HG03520 (cell line): Measurements from ENCODE around the gene REM2.
"Not testable (repeated sequence)": the region's sequence is repeated elsewhere in the genome, so short reads cannot be mapped to it uniquely, and the experiment has no call there.

Experiments
- ATAC-seq: cut with Tn5 transposase; IDR thresholded peaks from one replicate; pipeline ENCODE4 v1.9.1; 2021; ENCODE audit warnings: mild to moderate bottlenecking, moderate library complexity; ENCODE audit not compliant: unreplicated experiment

REM2 gene

GRCh38 chr14:22893706-22894105 is 10.7 kb downstream of the REM2 start:
- no peak for ATAC-seq

DNA sequence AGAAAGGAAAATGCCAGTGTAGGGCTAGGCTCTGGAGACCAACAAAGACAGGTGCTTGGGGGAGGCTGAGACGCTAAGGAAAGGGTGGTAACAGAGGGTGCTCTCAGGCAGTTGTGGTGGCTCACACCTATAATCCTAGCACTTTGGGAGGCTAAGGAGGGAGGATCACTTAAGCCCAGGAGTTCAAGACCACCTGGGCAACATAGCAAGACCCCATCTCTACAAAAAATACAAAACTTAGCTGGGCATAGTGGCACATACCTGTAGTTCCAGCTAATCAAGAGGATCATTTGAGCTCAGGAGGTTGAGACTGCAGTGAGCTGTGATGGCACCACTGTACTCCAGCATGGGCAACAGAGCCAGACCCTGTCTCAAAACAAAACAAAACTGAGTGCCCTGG is 12.4 kb downstream of the REM2 start:
- ATAC-seq, result no peak

GRCh38 chr14:22896356-22896755 is 13.3 kb downstream of the REM2 start:
- no peak for ATAC-seq

- no peak for ATAC-seq
Measured at GRCh38 chr14:22896760-22897159, 13.7 kb downstream of the REM2 start.

GRCh38 chr14:22897357-22897756 is 14.3 kb downstream of the REM2 start:
- no peak for ATAC-seq

DNA sequence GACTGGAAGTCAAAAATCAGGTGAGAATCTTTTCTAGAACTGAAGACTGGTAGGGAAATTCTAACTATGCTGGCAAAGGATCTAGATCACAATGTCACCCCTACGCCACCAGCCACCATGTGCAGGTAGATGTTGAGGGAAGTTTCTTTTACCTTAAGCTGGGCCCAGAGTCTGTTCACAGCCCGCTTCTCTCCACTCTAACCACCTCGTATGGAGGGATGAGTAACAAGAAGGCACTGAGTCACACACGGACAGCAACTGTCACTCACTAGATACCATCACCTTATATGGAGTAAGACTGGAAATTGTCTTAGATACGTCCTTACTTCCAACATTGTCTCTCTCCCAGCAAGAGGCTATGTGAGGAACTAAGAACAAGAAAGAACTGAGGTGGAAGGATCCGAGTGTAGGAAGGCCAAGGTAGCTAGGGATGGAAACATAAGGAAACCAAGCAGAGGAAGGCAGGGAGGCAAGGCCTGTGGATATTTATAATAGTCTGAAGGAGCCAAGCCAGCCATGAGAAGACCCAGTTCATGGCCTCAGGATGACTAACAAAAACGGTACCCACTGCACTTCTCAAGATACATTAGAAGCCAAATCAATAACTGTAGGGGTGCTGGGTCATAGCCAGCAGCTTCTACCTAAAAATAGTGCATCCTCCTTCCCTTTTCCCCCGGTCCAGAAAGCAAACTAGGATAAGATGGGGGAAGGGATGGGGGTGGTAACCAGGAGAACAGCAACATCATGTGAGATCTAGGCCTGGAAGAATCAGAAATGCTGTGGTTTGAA is 15.5 kb downstream of the REM2 start:
- no peak for ATAC-seq

GRCh38 chr14:22900081-22900799 is 17.2 kb downstream of the REM2 start:
- no peak for ATAC-seq

- ATAC-seq, result no peak
Measured at GRCh38 chr14:22901799-22902198, 18.8 kb downstream of the REM2 start.

- ATAC-seq, result no peak
Measured at GRCh38 chr14:22903742-22904087, 20.7 kb downstream of the REM2 start.

DNA sequence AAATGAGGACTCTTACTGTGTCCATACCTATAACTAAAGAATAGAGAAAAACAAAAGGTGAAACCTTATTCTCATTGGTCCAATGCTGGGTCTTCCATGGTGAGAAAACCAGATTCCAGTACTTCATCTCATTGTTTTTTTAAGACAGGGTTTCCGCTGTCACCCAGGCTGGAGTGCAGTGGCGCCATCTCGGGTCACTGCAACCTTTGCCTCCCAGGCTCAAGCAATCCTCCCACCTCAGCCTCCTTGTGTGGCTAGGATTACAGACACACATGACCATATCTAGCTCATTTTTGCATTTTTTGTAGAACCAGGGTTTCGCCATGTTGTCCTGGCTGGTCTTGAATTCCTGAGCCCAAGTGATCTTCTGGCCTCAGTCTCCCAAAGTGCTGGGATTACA is 22.6 kb downstream of the REM2 start:
- ATAC-seq, result no peak

GRCh38 chr14:22906073-22906472 is 23.1 kb downstream of the REM2 start:
- ATAC-seq, result no peak

DNA sequence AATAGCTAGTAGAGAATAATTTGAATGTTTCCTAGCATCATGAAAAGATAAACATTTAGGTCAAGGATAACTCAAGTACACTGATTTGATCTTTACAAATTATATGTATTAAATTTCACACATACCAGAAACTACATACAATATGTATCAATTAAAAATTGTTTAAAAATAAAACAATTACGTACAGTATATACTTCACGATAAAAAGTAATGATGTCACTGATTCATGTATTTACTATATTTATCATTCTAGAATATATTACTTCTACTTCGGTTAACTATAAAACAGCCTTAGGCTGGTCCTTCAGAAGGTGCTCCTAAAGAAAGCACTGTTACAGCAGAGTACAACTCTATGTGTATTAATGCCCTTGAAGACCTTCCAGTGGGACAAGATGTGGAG is 24.4 kb downstream of the REM2 start:
- no peak for ATAC-seq

DNA sequence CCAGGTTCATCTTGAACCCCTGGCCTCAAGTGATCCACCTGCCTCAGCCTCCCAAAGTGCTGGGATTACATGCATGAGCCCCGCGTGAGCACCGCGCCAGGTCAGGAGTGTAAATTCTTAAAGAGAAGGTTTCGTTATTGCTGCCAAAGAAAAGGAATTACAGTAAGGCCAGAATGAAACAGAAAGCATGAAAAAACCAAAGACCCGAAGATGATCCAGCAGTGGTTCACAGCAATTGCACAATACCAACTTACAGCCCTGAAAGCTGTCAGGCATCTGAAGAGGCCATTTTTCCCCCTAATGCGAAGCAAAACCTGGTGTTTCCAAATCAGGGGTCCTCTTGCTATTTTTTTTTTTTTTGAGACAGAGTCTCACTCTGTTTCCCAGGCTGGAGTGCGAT is 25.6 kb downstream of the REM2 start:
- no peak for ATAC-seq

GRCh38 chr14:22910916-22911315 is 27.9 kb downstream of the REM2 start:
- no peak for ATAC-seq

GRCh38 chr14:22914836-22915235 is 31.8 kb downstream of the REM2 start:
- not testable (repeated sequence) for ATAC-seq

DNA sequence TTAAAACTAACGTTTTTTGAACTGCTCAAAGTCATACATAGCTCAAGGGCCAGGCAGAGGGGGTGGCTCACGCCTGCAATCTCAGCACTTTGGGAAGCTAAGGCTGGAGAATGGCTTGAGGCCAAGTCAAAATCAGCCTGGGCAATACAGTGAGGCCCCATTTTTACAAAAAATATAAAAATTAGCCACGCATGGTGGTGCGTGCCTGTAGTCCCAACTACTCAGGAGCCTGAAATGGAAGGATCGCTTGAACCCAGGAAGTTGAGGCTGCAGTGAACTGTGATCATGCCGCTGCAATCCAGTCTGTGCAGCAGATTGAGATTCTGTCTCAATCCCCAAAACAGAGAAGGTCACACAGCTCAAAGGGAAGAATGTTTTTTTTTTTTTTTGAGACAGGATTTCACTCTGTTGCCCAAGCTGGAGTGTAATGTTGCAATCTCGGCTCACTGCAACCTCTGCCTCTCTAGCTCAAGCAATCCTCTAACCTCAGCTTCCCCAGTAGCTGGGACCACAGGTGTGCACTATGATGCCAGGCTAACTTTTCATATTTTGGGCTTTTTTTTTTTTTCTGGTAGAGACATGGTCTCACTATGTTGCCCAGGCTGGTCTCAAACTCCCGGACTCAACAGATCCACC is 33.0 kb downstream of the REM2 start:
- no peak for ATAC-seq

DNA sequence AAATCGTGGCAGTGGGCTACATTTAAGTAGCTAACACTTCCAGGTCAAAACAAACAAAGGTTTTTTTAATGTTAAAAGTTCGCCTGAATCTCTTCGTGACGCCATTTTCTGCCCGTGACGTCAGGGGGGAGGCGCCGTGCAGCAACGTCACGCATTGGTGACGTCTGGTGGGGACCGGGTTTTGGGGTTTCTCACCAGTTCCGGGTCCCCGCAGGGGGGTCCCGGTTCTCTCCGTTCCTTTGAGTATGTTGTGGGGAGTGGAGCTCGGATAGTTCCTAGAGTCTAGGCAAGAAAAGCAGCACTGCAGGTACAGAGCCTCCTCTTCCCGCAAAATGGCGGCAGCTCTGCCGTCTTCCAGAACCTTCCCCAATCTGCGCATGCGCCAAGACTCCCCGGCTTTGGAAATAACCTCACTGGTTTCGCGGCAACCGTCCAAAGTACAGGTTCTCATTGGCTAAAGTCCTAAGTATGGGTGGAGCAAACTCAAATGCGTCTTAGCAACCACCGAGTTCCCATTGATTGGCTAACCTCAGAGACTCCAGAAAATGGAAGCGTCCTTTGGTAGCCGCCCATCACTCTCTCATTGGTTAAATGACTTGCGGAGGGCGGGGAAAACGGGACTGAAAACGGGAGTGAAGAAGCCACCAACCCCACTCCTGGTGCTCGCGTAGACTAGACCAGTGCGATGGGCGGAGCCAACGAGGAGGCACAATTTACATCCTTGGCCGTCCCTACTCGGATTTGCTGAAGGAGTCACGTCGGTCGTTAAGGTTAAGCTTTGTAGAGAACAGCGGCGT is 36.0 kb downstream of the REM2 start, which contains the start of gene RBM23:
Gene RBM23 (minus strand): TSS at position 346 of the 797 bp plus-strand sequence.
- ATAC-seq, result peak; percentile 90

GRCh38 chr14:22919601-22919921 is 36.5 kb downstream of the REM2 start:
- ATAC-seq, result no peak

GRCh38 chr14:22920697-22921096 is 37.7 kb downstream of the REM2 start:
- no peak for ATAC-seq

GRCh38 chr14:22922294-22922693 is 39.3 kb downstream of the REM2 start:
- no peak for ATAC-seq

DNA sequence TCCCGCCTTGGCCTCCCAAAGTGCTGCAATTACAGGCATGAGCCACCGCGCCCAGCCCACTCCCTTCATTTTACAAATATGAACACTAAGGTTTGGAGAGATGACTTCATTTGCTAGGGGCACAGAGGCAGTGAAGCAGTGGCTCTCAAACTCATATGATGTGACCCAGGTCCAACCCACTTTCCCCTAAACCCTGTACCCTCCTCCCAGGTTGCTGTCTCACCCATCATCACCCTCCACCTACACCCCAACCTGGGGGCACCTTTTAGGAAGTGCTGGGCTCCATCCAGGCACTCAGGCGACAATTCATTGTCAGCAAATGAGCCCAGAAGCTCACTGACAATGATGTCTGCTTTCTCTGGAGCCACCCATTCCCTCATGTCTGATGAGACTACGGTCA is 40.7 kb downstream of the REM2 start:
- no peak for ATAC-seq
